ENCODE data around the gene MTMR2.

The MTMR2 gene

DNA sequence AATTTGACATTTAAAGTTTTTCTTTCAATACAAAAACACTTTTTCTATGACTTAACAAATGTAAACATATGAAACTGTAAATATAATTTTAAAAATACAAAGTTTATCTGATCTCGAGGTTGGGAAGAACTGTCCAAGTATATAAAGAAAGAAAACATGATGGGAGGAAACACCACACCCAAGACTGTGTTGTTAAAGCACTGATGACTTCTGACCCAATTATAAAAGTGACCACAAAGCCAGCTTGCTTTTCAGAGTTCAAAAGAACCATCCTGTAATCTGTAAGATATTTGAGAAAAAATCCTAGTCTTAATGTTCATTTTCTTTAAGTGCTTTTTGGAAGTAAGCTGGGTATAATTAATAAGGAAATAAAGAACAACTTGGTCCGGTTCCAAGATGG is 118.0 kb downstream of the MTMR2 start:
- Histone ChIP-seq H3K9me3 (ENCODE audit: low read length) (no peaks in the 10 kb centered on the region), H3K9ac (ENCODE audit: low read length) (no peak overlapping the region), H3K36me3 (ENCODE audit: insufficient read depth, low read length) (peaks cover 13% of the 10 kb centered on the region), H3K27ac (ENCODE audit: low read depth, low read length) (no peak overlapping the region), H3K27me3 (ENCODE audit: control insufficient read depth in 1 of 2, insufficient read depth in 2 of 2, low read length in 2 of 2) (no peaks in the 10 kb centered on the region), H3K4me1 (ENCODE audit: insufficient read depth, low read length) (no peaks in the 10 kb centered on the region), H3K4me3 (ENCODE audit: low read depth in 1 of 2, low read length in 2 of 2) (no peak overlapping the region)

GRCh38 chr11:95803973-95804372 is 119.9 kb downstream of the MTMR2 start:
- Histone ChIP-seq H3K9me3 (ENCODE audit: low read length) (no peaks in the 10 kb centered on the region), H3K4me3 (ENCODE audit: low read depth in 1 of 2, low read length in 2 of 2) (no peak overlapping the region), H3K9ac (ENCODE audit: low read length) (no peak overlapping the region), H3K27ac (ENCODE audit: low read depth, low read length) (no peak overlapping the region), H3K4me1 (ENCODE audit: insufficient read depth, low read length) (no peaks in the 10 kb centered on the region), H3K27me3 (ENCODE audit: control insufficient read depth in 1 of 2, insufficient read depth in 2 of 2, low read length in 2 of 2) (no peaks in the 10 kb centered on the region), H3K36me3 (ENCODE audit: insufficient read depth, low read length) (peaks cover 28% of the 10 kb centered on the region)

- H3K4me1 ChIP-seq (ENCODE audit: insufficient read depth, low read length) = no peaks in the 10 kb centered on the region
- no peaks in the 10 kb centered on the region for H3K27me3 ChIP-seq (ENCODE audit: control insufficient read depth in 1 of 2, insufficient read depth in 2 of 2, low read length in 2 of 2)
- H3K4me3 ChIP-seq (ENCODE audit: low read depth in 1 of 2, low read length in 2 of 2) = no peak overlapping the region
- no peak overlapping the region for H3K9ac ChIP-seq (ENCODE audit: low read length)
- H3K9me3 ChIP-seq (ENCODE audit: low read length) = no peaks in the 10 kb centered on the region
- peaks cover 28% of the 10 kb centered on the region for H3K36me3 ChIP-seq (ENCODE audit: insufficient read depth, low read length)
- H3K27ac ChIP-seq (ENCODE audit: low read depth, low read length) = no peak overlapping the region
Observed at GRCh38 chr11:95802806-95803205, 121.1 kb downstream of the MTMR2 start.

DNA sequence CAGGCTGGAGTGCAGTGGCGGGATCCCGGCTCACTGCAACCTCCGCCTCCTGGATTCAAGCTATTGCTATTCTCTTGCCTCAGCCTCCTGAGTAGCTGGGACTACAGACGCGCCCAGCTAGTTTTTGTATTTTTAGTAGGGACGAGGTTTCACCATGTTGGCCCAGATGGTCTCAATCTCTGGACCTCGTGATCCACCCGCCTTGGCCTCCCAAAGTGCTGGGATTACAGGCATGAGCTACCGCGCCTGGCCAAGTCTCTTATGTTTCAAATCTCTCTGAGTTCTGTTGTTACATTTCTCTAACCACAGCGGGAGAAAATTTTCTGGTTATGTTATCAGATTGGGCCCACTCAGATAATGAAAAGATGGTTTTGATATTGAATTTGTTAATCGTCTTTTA is 123.5 kb downstream of the MTMR2 start:
- H3K36me3 ChIP-seq (ENCODE audit: insufficient read depth, low read length) = peaks cover 23% of the 10 kb centered on the region
- H3K4me1 ChIP-seq (ENCODE audit: insufficient read depth, low read length) = no peaks in the 10 kb centered on the region
- H3K27ac ChIP-seq (ENCODE audit: low read depth, low read length) = no peak overlapping the region
- H3K4me3 ChIP-seq (ENCODE audit: low read depth in 1 of 2, low read length in 2 of 2) = no peak overlapping the region
- no peak overlapping the region for H3K9ac ChIP-seq (ENCODE audit: low read length)
- H3K9me3 ChIP-seq (ENCODE audit: low read length) = no peaks in the 10 kb centered on the region
- H3K27me3 ChIP-seq (ENCODE audit: control insufficient read depth in 1 of 2, insufficient read depth in 2 of 2, low read length in 2 of 2) = no peaks in the 10 kb centered on the region

- no peaks in the 10 kb centered on the region for H3K9me3 ChIP-seq (ENCODE audit: low read length)
- H3K4me1 ChIP-seq (ENCODE audit: insufficient read depth, low read length) = no peaks in the 10 kb centered on the region
- H3K27ac ChIP-seq (ENCODE audit: low read depth, low read length) = no peak overlapping the region
Observed at GRCh38 chr11:95799546-95799945, 124.4 kb downstream of the MTMR2 start.

DNA sequence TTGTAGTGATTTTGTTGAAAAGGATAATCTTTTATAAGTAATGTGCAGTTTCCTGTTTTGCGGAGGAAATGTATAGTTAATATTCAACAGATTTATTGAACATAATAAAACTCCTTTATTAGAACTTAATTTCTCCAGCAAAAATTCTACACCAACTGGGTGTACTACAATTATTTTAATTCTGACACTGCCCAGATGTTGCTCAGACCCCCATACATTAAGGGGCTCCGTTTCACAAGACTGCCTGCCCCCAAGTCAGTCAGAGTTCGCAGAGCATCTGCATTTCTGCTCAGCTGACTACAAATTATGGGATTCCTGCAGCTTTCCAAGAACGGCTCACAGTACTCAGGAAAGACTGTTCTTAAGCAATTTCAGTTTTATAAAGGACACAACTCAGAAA is 127.4 kb downstream of the MTMR2 start:
- no peak overlapping the region for H3K4me3 ChIP-seq (ENCODE audit: low read depth in 1 of 2, low read length in 2 of 2)
- no peak overlapping the region for H3K9ac ChIP-seq (ENCODE audit: low read length)
- H3K9me3 ChIP-seq (ENCODE audit: low read length) = no peaks in the 10 kb centered on the region
- peaks cover 6% of the 10 kb centered on the region for H3K4me1 ChIP-seq (ENCODE audit: insufficient read depth, low read length)
- H3K27me3 ChIP-seq (ENCODE audit: control insufficient read depth in 1 of 2, insufficient read depth in 2 of 2, low read length in 2 of 2) = no peaks in the 10 kb centered on the region
- H3K36me3 ChIP-seq (ENCODE audit: insufficient read depth, low read length) = peaks cover 15% of the 10 kb centered on the region
- H3K27ac ChIP-seq (ENCODE audit: low read depth, low read length) = no peak overlapping the region

More at GRCh38 chr11:95799546-95799945, 124.4 kb downstream of the MTMR2 start:
- Histone ChIP-seq H3K27me3 (ENCODE audit: control insufficient read depth in 1 of 2, insufficient read depth in 2 of 2, low read length in 2 of 2) (no peaks in the 10 kb centered on the region), H3K36me3 (ENCODE audit: insufficient read depth, low read length) (peaks cover 23% of the 10 kb centered on the region), H3K9ac (ENCODE audit: low read length) (no peak overlapping the region), H3K4me3 (ENCODE audit: low read depth in 1 of 2, low read length in 2 of 2) (no peak overlapping the region)

GRCh38 chr11:95795627-95796295 is 128.1 kb downstream of the MTMR2 start:
- Histone ChIP-seq H3K27me3 (ENCODE audit: control insufficient read depth in 1 of 2, insufficient read depth in 2 of 2, low read length in 2 of 2) (no peaks in the 10 kb centered on the region), H3K4me1 (ENCODE audit: insufficient read depth, low read length) (peaks cover 11% of the 10 kb centered on the region), H3K27ac (ENCODE audit: low read depth, low read length) (no peak overlapping the region), H3K4me3 (ENCODE audit: low read depth in 1 of 2, low read length in 2 of 2) (no peak overlapping the region), H3K9me3 (ENCODE audit: low read length) (no peaks in the 10 kb centered on the region), H3K36me3 (ENCODE audit: insufficient read depth, low read length) (peaks cover 15% of the 10 kb centered on the region), H3K9ac (ENCODE audit: low read length) (no peak overlapping the region)

- Histone ChIP-seq H3K4me1 (ENCODE audit: insufficient read depth, low read length) (peaks cover 11% of the 10 kb centered on the region), H3K36me3 (ENCODE audit: insufficient read depth, low read length) (no peaks in the 10 kb centered on the region), H3K27ac (ENCODE audit: low read depth, low read length) (no peak overlapping the region), H3K4me3 (ENCODE audit: low read depth in 1 of 2, low read length in 2 of 2) (no peak overlapping the region), H3K9ac (ENCODE audit: low read length) (no peak overlapping the region), H3K9me3 (ENCODE audit: low read length) (no peaks in the 10 kb centered on the region), H3K27me3 (ENCODE audit: control insufficient read depth in 1 of 2, insufficient read depth in 2 of 2, low read length in 2 of 2) (no peaks in the 10 kb centered on the region)
Observed at GRCh38 chr11:95794086-95794485, 129.8 kb downstream of the MTMR2 start.

GRCh38 chr11:95793116-95793515 is 130.8 kb downstream of the MTMR2 start:
- H3K27me3 ChIP-seq (ENCODE audit: control insufficient read depth in 1 of 2, insufficient read depth in 2 of 2, low read length in 2 of 2) = no peaks in the 10 kb centered on the region
- no peaks in the 10 kb centered on the region for H3K36me3 ChIP-seq (ENCODE audit: insufficient read depth, low read length)
- H3K27ac ChIP-seq (ENCODE audit: low read depth, low read length) = no peak overlapping the region
- H3K9me3 ChIP-seq (ENCODE audit: low read length) = no peaks in the 10 kb centered on the region
- H3K9ac ChIP-seq (ENCODE audit: low read length) = no peak overlapping the region
- H3K4me3 ChIP-seq (ENCODE audit: low read depth in 1 of 2, low read length in 2 of 2) = no peak overlapping the region
- peaks cover 18% of the 10 kb centered on the region for H3K4me1 ChIP-seq (ENCODE audit: insufficient read depth, low read length)

DNA sequence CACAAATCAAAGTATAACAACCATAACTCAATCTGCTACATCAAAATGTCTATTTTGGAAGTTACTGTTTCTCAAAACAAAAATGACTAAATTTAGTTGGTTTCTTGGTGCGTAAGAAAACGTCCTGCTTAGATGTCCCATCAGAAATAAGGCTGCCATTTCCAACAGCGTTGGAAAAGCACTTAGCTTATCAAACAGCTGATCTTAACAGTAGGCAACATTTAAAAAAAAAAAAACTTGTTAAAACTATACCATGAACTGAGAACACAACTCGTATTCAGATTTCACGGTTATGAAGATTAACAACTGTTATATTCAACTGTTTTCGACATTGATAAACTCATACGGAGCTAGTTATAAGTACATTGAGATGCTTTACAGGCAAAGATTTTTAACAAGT is 131.2 kb downstream of the MTMR2 start:
- no peak overlapping the region for H3K9ac ChIP-seq (ENCODE audit: low read length)
- no peaks in the 10 kb centered on the region for H3K27me3 ChIP-seq (ENCODE audit: control insufficient read depth in 1 of 2, insufficient read depth in 2 of 2, low read length in 2 of 2)
- no peak overlapping the region for H3K4me3 ChIP-seq (ENCODE audit: low read depth in 1 of 2, low read length in 2 of 2)

DNA sequence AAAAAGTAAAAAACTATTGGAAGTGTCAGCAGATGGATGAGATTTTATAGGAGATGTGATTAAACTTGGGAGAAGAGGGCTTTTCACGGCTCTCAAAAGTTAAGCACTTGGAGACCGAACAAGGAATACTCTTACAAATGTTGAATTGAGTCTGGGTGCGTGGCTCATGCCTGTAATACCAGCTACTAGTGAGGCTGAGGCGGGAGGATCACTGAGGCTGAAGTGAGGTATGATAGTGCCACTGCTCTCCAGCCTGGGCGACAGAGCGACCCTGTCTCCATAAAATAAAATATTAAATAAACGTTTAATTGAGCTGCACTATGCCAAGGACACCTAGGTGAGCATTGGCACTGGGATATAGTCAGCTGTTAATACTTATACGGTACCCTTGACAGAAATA is 131.7 kb downstream of the MTMR2 start:
- no peak overlapping the region for H3K9ac ChIP-seq (ENCODE audit: low read length)
- H3K4me3 ChIP-seq (ENCODE audit: low read depth in 1 of 2, low read length in 2 of 2) = no peak overlapping the region
- no peak overlapping the region for H3K27ac ChIP-seq (ENCODE audit: low read depth, low read length)

More for the DNA sequence above, 131.2 kb downstream of the MTMR2 start:
- H3K36me3 ChIP-seq (ENCODE audit: insufficient read depth, low read length) = no peaks in the 10 kb centered on the region
- peaks cover 21% of the 10 kb centered on the region for H3K4me1 ChIP-seq (ENCODE audit: insufficient read depth, low read length)
- H3K9me3 ChIP-seq (ENCODE audit: low read length) = no peaks in the 10 kb centered on the region
- no peak overlapping the region for H3K27ac ChIP-seq (ENCODE audit: low read depth, low read length)

DNA sequence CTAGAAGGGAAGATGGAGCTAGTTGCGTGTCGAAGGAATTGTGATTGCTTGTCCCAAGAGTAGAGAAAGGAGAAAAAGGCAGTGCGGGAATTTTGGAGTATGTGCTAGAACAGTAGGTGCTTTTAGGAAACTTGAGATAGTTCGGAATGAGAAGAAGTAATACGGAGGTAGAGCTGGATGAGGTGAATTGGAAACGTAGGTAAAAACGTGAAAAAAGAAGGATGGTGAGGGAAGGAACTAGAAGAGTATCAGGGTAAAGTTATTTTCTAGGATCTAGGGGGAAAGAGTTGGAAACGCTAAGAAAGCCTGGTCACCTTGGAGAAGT is 132.2 kb downstream of the MTMR2 start:
- Histone ChIP-seq H3K27ac (ENCODE audit: low read depth, low read length) (no peak overlapping the region), H3K4me3 (ENCODE audit: low read depth in 1 of 2, low read length in 2 of 2) (peak overlapping the region in 1 of 2 donors; percentile 89), H3K27me3 (ENCODE audit: control insufficient read depth in 1 of 2, insufficient read depth in 2 of 2, low read length in 2 of 2) (no peaks in the 10 kb centered on the region), H3K36me3 (ENCODE audit: insufficient read depth, low read length) (no peaks in the 10 kb centered on the region), H3K9ac (ENCODE audit: low read length) (peak overlapping the region; percentile 61), H3K4me1 (ENCODE audit: insufficient read depth, low read length) (peaks cover 21% of the 10 kb centered on the region), H3K9me3 (ENCODE audit: low read length) (no peaks in the 10 kb centered on the region)

More for the DNA sequence above, 131.7 kb downstream of the MTMR2 start:
- Histone ChIP-seq H3K4me1 (ENCODE audit: insufficient read depth, low read length) (peaks cover 21% of the 10 kb centered on the region), H3K27me3 (ENCODE audit: control insufficient read depth in 1 of 2, insufficient read depth in 2 of 2, low read length in 2 of 2) (no peaks in the 10 kb centered on the region), H3K36me3 (ENCODE audit: insufficient read depth, low read length) (no peaks in the 10 kb centered on the region), H3K9me3 (ENCODE audit: low read length) (no peaks in the 10 kb centered on the region)

All from muscle layer of colon (tissue), 2 donors.